HG03565 (cell line): Measurements from ENCODE around the gene ZNF699.
"Not testable (repeated sequence)": the region's sequence is repeated elsewhere in the genome, so short reads cannot be mapped to it uniquely, and the experiment has no call there.

Experiments used
- ATAC-seq: cut with Tn5 transposase; IDR thresholded peaks from one replicate; pipeline ENCODE4 v1.9.1; 2021; ENCODE audit warnings: mild to moderate bottlenecking, moderate library complexity; ENCODE audit not compliant: unreplicated experiment

Gene ZNF699

GRCh38 chr19:9309139-9309973 is at the start of gene ZNF699:
ZNF699 (minus strand) TSS chr19:9309838; CDS start chr19:9305119, 4,719 bp downstream.
- peak; percentile 81 for ATAC-seq

DNA sequence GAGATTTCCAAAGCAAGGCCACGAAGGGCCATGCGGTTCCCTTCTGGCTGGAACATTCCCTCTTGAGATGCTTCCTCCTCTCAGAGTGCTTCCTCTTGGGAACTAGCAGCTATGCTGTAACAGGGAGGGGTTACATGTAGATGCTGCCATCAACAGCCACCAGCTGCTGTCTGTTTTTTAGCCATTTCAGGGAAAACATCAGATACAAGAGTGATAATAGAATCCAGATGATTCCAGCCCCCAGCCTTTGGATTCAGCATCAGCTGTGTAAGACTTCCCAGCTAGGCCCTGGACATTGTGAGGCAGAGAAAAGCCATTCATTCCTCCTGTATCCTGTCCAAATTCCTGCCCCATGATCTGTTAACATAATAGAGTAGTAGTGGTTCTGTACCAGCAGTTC is 45.0 kb upstream of the ZNF699 start:
- ATAC-seq, result no peak

DNA sequence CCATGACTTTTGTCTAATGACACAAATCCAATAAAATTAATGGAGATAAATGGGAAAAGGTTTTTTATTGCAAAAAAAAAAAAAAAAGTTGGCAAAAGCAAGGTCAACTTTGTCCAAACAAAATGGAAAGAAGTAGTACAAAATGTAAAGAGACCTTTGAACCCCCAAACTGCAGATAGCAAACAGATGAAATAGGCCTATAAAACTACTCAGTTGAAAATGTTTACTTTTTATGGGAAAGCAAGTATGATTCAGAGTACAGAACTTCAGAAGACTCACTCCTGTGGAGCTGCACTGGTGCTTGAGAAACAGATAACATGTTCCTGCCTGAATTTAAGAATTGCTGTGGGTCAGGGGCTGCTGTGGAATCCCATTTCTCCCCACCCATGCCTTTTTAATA is 43.4 kb upstream of the ZNF699 start:
- no peak for ATAC-seq

DNA sequence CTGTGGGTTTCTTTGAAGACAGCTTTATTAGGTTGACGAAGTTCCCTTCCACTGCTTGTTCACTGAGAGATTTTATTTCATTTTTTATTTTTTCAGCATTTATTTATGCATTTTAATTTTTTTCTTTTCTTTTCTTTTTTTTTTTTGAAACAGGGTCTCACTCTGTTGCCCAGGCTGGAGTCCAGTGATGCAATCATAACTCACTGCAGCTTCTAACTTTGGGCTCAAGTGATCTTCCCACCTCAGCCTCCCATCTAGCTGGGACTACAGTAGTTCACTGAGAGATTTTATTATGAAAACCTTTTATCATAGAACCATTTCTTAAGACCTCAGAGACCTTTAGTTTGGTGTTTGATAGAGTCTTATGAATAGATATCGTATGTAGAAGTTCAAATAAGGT is 42.9 kb upstream of the ZNF699 start:
- ATAC-seq, result no peak

DNA sequence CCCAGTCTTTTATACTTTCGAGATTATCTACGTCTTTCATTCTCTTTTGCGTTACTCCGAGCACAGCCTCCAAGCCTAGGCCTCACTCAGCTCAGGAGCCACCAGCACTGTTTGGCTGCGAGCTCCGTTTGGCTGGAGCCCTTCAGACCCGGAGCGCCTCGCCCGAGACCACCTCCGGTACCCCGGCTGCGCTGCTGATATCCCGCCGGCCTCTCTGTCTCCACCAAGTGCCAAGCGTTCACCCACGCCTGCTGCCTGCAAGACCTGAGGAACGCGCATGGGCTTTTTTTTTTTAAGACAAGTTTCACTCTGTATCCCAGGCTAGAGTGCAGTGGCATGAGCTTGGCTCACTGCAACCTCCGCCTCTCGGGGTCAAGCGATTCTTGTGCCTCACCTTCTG is 39.0 kb upstream of the ZNF699 start:
- ATAC-seq, result no peak

DNA sequence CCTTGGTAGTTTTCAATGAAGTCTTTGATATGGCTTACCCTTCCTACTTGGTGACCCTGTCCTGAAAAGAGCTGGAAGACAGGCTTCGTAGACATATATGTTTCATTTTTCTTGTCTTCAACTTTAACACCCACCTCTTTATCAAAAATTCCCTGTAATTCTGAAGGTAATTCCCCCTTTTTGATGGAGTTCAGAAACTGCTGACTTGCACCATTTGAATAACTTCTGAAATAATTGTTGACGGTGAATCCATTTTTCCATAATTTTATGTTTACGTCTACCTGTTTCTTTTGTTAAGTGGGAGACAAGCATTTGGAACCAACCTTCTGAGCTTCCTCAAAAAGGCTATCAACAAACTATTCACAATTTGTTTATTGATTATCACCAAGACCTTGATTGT is 38.6 kb upstream of the ZNF699 start:
- no peak for ATAC-seq

DNA sequence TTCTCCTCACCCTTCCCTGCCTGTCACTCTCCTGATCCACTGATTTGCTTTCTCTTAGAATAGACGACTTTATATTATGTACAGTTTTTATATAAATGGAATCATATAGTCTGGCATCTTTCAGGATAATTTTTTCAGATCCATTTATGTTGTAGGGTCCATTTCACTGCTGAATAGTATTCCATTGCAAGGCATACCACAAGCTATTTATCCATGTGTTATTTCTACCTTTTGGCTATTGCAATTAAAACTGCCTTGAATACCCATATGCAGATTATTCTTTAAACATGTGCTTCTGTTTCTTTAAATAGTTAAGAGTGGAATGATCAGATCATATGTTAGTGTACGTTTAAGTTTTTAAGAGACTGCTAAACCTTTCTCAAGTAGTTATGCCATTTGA is 35.4 kb upstream of the ZNF699 start:
- ATAC-seq, result no peak

DNA sequence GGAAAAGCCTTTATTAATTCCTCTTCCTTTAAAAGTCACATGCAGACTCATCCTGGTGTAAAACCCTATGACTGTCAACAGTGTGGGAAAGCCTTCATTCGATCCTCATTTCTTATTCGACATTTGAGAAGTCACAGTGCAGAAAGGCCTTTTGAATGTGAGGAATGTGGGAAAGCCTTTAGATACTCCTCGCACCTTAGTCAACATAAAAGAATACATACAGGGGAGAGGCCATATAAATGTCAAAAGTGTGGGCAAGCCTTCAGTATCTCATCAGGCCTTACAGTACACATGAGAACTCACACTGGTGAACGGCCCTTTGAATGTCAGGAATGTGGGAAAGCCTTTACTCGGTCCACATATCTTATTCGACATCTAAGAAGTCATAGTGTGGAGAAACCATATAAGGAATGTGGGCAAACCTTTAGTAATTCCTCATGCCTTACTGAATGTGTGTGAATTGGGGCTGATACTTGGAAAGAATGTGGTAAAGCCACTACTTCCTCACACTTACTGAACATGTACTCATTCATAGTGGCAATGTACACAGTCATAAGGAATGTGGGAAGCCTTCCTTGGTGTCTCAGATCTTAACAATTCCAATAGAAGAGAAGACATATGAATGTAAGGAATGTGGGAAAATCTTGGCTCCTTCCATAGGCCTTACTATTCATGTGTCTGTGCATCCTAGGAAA is 33.1 kb upstream of the ZNF699 start:
- ATAC-seq, result no peak

DNA sequence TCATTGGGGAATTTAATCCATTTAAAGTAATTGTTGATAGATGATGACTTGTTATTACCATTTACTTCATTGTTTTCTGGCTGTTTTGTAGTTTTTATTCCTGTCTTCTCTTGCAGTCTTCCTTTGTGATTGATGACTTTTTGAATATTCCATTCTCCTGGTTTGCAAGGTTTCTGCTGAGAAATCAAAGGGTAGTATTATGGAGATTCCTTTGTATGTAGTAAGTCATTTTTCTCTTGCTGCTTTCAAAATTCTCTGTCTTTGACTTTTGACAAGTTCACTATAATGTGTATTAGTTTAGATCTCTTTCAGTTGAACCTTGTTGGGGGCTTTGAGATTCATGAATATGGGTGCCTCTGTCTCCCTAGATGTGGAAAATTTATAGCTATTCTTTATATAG is 20.4 kb upstream of the ZNF699 start:
- no peak for ATAC-seq

DNA sequence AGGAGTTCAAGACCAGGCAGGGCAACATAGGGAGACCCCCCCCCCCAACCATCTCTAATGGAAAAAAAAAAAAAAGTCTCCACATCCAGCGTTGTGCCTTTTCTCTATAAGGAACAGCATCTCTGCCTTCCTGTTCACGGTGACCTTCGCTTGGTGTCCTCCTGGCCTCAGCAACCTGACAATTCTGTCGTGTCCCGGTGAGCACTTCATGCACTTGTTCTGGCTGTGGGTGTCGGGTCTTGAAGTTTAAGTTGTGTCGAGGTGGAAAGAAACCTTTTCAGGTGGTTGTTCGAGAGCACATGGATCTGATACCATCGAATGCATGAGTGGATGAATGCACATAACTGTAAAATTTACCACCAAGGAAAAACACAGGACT is 14.9 kb upstream of the ZNF699 start:
- ATAC-seq, result no peak

DNA sequence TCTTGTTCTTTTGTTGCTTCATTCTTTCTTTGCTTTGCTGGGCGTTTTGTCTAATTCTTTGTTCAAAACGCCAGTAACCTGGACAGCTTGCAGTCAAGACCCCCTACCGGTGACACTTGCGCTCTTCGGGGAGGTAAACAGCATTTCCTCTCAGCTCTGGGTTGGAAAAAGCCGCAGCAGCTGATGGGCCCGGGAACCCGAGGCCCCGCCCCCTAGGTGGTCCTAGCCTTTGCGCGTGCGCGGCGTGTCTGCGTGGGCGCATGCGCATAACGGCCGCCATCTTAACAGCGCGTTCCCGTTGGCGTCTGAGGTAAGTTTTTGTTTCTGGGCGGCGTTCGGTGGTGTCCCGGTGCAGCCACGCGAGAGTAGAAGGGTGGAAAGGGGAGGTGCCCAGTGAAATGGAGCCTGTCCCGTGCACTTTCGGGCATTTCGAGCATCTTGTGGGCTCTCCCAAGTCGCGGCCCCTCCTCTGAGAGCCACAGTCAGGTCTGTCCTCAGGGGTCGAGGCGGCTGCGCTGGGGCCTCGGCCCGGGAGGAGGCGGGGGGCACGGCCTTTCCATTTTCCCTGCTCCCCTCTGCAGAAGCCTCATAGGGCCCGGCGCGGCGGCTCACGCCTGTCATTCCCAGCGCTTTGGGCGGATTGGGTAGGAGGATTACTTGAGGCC is 14.4 kb upstream of the ZNF699 start, which contains the start of gene ZNF559:
Gene ZNF559 (plus strand): TSS at position 261 of the 665 bp plus-strand sequence. CDS start 14,371 bp downstream, outside the sequence.
- ATAC-seq, result peak; percentile 89

DNA sequence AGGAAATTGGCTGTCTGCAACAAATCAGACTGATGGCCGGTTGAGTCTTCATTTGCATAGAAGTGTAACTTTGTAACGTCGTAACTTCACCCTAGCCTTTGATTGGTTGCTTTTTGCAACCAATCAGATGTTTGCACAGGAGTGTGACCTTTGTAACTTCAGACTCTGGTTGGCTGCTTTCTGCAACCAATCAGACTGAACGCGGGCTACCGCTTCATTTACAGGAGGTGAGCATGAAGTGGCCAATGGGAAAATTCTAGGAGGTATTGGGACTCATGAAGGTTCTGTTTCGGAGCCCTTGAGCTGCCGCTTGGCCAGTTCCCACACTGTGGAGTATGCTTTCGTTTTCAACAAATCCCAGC is 13.9 kb upstream of the ZNF699 start:
- ATAC-seq, result peak; percentile 26

DNA sequence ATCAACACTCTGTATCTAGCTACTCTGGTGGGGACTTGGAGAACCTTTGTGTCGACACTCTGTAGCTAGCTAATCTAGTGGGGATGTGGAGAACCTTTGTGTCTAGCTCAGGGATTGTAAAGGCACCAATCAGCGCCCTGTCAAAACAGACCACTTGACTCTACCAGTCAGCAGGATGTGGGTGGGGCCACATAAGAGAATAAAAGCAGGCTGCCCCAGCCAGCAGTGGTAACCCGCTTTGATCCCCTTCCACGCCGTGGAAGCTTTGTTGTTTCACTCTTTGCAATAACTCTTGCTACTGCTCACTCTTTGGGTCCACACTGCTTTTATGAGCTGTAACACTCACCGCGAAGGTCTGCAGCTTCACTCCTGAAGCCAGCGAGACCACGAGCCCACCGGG is 12.6 kb upstream of the ZNF699 start:
- ATAC-seq, result not testable (repeated sequence)

DNA sequence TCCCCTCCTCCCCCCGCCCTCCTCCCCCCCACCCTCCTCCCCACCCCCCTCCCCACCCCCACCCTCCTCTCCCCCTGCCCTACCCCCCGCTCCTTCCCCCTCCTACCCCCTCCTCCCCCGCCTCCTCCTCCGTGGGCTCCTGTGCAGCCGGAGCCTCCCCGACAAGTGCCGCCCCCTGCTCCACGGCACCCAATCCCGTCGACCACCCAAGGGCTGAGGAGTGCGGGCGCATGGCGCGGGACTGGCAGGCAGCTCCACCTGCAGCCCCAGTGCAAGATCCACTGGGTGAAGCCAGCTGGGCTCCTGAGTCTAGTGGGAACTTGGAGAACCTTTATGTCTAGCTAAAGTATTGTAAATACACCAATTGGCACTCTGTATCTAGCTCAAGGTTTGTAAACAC is 12.1 kb upstream of the ZNF699 start:
- ATAC-seq, result not testable (repeated sequence)

DNA sequence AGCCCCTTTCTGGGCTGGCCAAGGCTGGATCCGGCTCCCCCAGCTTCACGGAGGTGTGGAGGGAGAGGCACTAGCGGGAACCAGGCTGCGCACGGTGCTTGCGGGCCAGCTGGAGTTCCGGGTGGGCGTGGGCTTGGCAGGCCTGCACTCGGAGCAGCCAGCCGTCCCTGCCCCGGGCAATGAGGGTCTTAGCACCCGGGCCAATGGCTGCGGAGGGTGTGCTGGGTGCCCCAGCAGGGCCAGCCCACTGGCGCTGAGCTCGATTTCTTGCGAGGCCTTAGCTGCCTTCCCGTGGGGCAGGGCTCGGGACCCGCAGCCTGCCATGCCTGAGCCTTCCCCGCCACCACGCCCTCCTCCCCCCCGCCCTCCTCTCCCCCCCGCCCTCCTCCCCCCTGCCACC is 11.7 kb upstream of the ZNF699 start:
- no peak for ATAC-seq

DNA sequence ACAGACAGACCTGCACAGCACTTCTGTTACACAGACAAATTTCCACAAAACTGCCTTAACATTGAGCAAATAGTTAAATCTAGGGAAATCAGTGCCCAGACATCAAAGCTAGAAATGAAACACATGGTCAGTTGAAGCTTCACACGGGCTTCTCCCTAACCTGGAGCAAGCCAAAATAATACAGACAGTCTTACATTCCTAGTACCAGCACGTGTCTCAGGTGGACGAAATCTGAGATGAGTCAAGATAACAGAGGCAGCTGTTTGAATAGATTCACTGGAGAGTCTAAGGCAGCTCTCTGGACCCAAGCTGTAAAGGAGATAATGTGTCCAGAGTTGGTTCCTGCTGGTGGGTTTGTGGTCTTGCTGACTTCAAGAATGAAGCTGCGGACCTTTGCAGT is 4.1 kb upstream of the ZNF699 start:
- ATAC-seq, result no peak

GRCh38 chr19:9309974-9310446 is 372 bp upstream of the ZNF699 start:
- peak; percentile 53 for ATAC-seq

GRCh38 chr19:9308091-9308770 is 1.4 kb downstream of the ZNF699 start:
- no peak for ATAC-seq

DNA sequence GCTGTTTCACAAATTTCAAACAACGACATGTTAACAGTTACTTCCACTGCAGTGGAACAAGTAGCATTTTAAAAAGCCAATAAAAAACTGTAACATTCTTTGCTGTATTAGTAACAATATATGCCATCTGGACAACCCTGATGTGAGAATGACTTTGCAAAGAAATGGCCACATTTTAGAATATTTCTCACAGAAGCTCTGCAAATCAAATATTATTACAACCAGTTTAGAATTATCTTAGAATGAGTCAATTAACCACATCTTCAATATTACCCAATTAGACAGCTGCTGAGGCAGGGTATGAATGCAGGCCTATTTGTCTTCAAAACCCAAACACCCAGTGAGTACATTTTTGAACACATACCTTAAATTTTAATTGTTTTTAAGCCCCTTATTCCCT is 3.2 kb downstream of the ZNF699 start:
- no peak for ATAC-seq

DNA sequence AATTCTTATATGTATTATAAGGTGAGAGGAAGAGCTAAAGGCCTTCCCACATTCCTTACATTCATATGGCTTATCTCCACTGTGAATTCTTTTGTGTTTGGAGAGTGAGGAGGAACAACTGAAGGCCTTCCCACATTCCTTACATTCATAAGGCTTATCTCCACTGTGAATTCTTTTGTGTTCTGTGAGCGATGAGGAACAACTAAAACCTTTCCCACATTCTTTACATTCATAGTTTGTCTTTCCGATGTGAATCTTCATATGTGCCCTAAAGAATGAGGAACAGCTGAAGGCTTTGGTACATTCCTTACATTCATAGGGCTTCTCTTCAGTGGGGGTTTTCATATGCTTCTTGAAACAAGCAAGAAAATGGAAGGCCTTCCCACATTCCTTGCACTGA is 13.3 kb downstream of the ZNF699 start:
- no peak for ATAC-seq

DNA sequence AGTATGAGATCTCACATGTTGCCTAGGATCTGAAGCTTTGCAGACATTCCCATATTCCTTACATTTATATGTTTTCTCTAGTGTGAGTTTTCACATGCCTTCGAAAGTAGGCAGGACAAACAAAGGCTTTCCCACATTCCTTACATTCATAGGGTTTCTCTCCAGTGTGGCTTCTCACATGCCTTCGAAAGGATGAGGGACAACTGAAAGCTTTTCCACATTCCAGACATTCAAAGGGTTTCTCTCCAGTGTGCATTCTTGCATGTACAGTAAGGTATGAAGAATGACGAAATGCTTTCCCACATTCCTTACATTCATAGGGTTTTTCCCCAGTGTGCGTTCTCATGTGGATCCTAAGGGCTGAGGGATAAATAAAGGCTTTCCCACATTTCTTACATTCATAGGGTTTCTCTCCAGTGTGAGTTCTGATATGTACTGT is 14.2 kb downstream of the ZNF699 start:
- no peak for ATAC-seq
